ENCODE data around the gene FTL. TPM values are rescaled to one million over a fixed set of nuclear protein-coding genes. Genes with fewer than 3 reads are reported as not detected.

The FTL gene
- total RNA-seq, 1 donor from 2014 or later, result 713 TPM

GRCh38 chr19:48964205-48965039 is 687 bp upstream of the FTL start:
- DNase-seq (ENCODE audit: low spot score in 2 of 2), result peak in 1 of 2 donors; percentile 29
- no peak for FAIRE-seq

GRCh38 chr19:48965806-48966540 is 864 bp downstream of the FTL start:
- no peak for FAIRE-seq
- peak; percentile 72 to 79 for DNase-seq (ENCODE audit: low spot score in 2 of 2)

DNA sequence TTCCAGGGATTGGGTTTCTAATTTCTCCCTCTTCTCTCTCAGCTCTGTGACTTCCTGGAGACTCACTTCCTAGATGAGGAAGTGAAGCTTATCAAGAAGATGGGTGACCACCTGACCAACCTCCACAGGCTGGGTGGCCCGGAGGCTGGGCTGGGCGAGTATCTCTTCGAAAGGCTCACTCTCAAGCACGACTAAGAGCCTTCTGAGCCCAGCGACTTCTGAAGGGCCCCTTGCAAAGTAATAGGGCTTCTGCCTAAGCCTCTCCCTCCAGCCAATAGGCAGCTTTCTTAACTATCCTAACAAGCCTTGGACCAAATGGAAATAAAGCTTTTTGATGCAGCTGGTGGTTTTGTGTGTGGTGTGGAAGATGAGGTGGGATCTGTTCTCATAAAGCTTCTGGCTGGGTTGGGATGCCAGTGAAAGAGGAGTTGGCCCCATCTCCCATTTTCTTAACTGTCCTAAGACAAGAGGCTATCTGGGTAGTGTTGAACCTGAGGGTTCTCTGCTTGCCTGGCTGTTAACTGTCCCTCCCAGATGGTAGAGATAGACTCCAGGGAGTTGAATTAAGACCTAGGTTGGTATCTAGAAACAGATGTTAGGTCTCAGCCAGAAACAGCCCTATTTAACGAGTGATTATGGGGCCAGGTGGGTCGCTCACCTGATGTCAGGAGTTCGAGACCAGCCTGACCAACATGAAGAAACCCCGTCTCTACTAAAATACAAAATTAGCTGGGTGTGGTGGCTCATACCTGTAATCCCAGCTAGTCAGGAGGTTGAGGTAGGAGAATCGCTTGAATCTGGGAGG is 1.6 kb downstream of the FTL start:
- DNase-seq (ENCODE audit: low spot score in 2 of 2) (no peak), FAIRE-seq (no peak)

- FAIRE-seq (no peak), DNase-seq (ENCODE audit: low spot score in 2 of 2) (no peak)
These were observed 2.5 kb downstream of the FTL start for GRCh38 chr19:48967346-48968178.

GRCh38 chr19:48968179-48968661 is 3.1 kb downstream of the FTL start:
- no peak for FAIRE-seq
- DNase-seq (ENCODE audit: low spot score in 2 of 2), result no peak

GRCh38 chr19:48968813-48969218 is 3.7 kb downstream of the FTL start:
- FAIRE-seq (no peak), DNase-seq (ENCODE audit: low spot score in 2 of 2) (no peak)

GRCh38 chr19:48969276-48970138 is 4.4 kb downstream of the FTL start:
- FAIRE-seq, result no peak
- DNase-seq (ENCODE audit: low spot score in 2 of 2), result no peak

GRCh38 chr19:48970139-48970766 is 5.1 kb downstream of the FTL start:
- DNase-seq (ENCODE audit: low spot score in 2 of 2) (no peak), FAIRE-seq (no peak)

- DNase-seq (ENCODE audit: low spot score in 2 of 2) (peak in 1 of 2 donors; percentile 72), FAIRE-seq (no peak)
These were observed 5.8 kb downstream of the FTL start for GRCh38 chr19:48970923-48971395.

DNA sequence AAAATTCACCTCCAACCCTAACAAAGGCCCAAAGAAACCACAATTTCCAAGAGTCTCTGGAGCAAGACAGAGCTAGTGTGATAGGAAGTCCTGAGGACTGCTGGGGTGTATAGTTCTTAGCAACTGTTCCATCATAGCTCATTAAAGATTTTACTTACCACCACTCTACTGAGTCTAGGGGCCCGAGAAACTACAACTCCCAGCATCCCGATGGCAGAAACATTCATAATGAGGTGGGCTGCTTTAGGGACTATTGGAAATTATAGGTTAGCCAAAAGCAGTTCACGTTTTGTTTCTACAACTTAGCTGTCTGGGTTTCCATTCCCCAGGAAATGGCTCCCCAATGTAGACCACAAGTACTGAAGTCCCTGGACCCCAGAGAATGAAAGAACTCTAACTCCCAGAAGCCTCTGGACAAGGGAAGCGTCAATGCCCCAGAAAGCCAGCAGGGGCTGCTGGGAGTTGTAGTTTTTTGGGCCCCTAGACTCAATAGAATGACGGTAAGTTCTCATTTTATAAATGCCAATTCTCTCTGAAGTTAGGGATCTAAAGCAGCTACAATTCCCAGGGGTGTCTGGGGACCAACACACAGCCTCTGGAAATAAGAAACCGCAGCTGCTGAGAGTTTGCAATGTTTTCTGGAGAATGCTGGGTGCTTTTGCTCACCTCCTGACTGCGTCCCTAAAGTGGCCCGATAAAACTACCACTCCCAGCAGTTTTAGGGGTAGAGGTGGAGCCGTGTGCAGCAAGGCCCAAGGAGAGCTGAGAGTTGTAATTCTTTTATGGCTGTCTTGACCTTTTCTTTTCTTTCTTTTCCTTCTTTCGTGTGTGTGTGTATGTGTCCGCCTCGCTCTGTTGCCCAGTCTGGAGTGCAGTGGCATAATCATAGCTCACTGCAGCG is 11.1 kb downstream of the FTL start:
- FAIRE-seq, result no peak
- DNase-seq (ENCODE audit: low spot score in 2 of 2), result no peak

DNA sequence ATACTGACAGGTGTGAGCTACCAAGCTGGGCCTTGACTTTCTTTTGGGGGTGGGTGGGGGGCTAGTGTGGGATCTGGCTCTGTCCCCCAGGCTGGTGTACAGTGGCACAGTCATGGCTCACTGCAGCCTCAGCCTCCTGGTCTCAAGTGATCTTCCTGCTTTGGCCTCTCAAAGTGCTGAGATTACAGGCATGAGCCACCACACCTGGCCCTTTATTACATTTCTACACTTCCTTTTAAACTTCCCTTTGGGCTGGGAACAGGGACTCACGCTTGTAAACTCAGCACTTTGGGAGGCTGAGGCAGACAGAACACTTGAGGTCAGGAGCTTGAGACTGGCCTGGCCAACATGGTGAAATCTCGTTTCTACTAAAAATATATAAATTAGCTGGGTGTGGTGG is 12.0 kb downstream of the FTL start:
- FAIRE-seq (no peak), DNase-seq (ENCODE audit: low spot score in 2 of 2) (no peak)

- no peak for DNase-seq (ENCODE audit: low spot score in 2 of 2)
- no peak for FAIRE-seq
These were observed 17.2 kb downstream of the FTL start for GRCh38 chr19:48982280-48982679.

DNA sequence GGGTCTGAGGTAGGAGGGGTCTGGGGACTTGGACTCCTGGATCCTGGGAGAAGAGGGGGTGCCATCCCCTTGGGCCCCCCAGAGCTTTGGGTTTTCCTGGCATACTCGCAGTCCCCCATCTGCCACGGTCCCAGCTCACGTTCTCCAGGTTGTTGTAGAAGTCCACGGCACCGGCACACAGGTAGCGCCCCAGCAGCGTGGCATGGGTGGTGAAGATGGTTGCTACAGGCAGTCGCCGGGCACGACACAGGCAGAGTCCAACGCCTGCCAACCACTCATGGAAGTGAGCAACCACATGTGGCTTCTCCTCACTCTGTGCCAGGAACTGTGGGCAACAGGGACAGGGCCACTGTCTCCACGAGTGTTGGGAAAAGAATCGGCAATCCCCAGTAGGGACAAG is 20.6 kb downstream of the FTL start:
- DNase-seq (ENCODE audit: low spot score in 2 of 2), result no peak
- no peak for FAIRE-seq

DNA sequence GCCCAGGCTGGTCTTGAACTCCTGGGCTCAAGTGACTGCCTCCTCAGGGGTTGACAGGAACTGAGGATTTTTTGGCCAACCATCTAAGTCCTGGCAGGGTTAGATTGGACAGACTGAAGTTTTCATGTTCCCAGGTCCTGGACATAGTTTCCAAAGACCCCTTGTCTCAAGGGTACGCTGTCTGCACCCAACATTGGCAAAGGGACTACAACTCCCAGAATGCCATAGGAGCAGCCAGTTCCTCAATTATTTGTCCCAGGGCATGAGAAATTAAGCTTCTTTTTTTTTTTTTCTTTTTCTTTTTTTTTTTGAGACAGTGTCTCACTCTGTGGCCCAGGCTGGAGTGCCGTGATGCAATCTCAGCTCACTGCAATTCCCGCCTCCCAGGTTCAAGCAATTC is 21.1 kb downstream of the FTL start:
- no peak for DNase-seq (ENCODE audit: low spot score in 2 of 2)

DNA sequence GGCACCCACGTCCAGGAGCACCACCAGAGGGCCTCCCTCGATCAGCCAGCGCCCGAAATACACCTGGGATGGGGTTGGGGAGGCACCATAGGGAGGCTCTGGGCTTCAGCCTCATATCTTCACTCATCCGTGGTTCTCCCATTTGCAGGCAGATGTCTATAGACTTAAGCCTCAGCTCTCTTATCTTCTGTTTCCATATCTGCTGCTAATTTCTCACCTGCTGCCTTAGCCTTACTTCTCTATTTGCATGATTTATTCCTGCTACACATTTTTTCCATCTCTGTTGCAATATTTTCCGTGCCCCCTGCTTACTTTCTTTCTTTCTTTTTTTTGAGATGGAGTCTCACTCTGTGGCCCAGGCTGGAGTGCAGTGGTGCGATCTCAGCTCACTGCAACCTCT is 22.2 kb downstream of the FTL start:
- no peak for DNase-seq (ENCODE audit: low spot score in 2 of 2)
- FAIRE-seq, result no peak

More for the DNA sequence above, 21.1 kb downstream of the FTL start:
- no peak for FAIRE-seq

- no peak for FAIRE-seq
- DNase-seq (ENCODE audit: low spot score in 2 of 2), result no peak
These were observed 23.2 kb downstream of the FTL start for GRCh38 chr19:48988286-48988685.

DNA sequence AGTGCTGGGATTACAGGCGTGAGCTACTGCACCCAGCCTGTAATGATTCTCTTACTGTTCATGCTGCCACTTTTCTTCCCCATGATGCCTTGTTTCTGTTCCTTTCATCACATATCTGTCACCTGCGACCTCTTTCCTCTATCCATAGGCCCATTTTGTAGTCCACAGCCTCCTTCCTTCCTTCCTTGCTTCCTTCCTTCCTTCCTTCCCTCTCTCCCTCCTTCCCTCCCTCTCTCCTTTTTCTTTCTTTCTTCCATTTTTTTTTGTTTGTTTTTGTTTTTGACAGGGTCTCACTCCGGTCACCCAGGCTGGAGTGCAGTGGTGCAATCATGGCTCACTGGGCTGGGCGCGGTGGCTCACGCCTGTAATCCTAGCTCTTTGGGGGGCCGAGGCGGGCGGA is 23.8 kb downstream of the FTL start:
- DNase-seq (ENCODE audit: low spot score in 2 of 2) (no peak), FAIRE-seq (no peak)

Data from frontal cortex (tissue), 4 donors.